HG03342 (cell line): ENCODE results near the gene TLL1.

ENCODE experiments used
- ATAC-seq: cut with Tn5 transposase; IDR thresholded peaks from one replicate; pipeline ENCODE4 v1.9.1; 2021; ENCODE audit warnings: mild to moderate bottlenecking, moderate library complexity; ENCODE audit not compliant: unreplicated experiment

Gene TLL1

DNA sequence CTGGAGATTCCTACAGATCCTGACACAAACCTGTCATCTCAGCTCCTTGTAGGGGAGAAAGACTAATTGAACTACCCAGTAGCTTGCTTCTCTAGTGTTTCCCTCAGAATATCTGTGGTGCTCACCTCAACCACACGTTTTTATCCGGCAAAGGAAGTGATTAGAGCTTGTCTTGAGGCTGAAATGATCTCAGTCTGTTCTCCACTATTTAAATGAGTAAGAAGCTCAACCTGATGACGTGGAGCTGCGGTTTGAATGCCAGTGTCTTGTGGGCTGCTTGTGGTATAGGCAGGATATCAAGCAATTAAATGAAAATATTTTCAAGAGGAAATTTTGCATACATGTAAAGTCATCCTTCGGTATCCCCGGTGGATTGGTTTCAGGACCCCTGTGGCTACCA is 270.2 kb downstream of the TLL1 start:
- ATAC-seq, result no peak

DNA sequence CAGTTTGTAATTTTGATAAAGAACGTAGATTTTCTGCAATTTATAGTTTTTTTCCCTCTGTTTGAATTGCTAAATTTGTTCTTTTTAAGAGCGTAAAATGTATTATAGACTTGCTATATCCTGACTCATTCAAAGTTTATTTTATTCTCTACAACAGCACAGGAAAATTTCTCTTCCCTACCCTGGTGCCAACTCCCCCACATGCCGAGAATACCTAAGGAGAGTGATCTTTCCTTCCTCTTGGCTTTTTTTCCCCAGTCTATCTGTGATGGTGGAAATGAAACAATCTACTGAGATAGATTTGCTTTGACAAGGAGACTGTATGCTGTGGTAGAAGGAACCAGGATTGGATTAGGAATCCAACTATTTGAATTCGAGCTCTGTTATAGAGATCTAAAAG is 271.6 kb downstream of the TLL1 start:
- no peak for ATAC-seq

DNA sequence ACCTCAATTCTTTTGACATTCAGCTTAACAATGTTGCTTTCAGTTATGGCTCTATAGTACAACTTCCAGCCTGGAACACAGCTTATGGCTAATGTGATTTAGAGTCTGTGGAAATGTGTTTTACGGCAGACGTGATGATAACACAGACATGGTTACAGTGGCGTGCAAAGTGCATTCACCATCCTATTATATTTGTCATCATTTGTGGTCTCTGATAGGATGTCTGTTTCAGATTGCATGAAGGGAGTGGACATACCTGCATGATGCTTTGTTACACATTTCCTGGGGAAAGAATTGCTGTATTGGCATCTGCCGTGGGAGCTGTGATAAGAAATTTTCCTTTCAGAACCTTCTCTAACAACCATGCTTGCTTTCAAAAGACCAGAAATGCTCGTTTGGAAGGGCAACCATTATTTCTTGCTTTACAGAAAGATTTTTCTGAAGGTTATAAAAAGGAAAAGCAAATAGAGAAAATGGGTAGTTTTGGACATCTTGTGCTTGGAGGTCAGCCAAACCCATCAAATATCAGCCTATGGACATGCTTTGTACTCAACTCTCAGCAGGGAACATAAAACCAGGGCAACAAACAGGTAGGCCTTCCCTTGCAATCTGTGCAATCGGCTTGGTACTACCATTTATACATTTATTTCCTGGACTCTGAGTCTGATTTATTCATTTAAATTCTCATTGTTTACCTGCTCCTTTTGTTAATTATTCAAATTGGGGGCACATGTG is 273.9 kb downstream of the TLL1 start:
- ATAC-seq, result no peak
